ENCODE data around the gene GRAMD1B.

GRCh38 chr11:123587044-123587443 is 157.0 kb downstream of the GRAMD1B start:
- TF ChIP-seq CTCF (IDR thresholded peaks at IDR 0.05; ENCODE audit: low read depth, low read length, missing input control) (no peak), EGR1 (IDR thresholded peaks at IDR 0.05; ENCODE audit: low read depth in 2 of 2) (no peak), YY1 (IDR thresholded peaks at IDR 0.05) (no peak), JUND (IDR thresholded peaks at IDR 0.05) (no peak), GABPA (IDR thresholded peaks at IDR 0.05 in 1 of 2, conservative IDR thresholded peaks at IDR 0.05 in 1 of 2) (no peak), RAD21 (IDR thresholded peaks at IDR 0.05) (no peak), FOXA2 (IDR thresholded peaks at IDR 0.05) (no peak), ATF3 (IDR thresholded peaks at IDR 0.05) (no peak), SP1 (IDR thresholded peaks at IDR 0.05) (no peak)

Measured in liver (tissue), 3 donors.